GM18498 (cell line): ENCODE measurements around the gene ACOD1.
A peak's percentile ranks its signal among the peaks of the same experiment; 100 is the strongest.
"Not testable (repeated sequence)": the region's sequence is repeated elsewhere in the genome, so short reads cannot be mapped to it uniquely, and the experiment has no call there.

ENCODE experiments used
- ATAC-seq: cut with Tn5 transposase; IDR thresholded peaks from one replicate; pipeline ENCODE4 v1.9.1; 2021; ENCODE audit warnings: mild to moderate bottlenecking, moderate library complexity; ENCODE audit not compliant: unreplicated experiment

Gene ACOD1

GRCh38 chr13:76950101-76950500, 1.8 kb downstream of the ACOD1 start:
- no peak for ATAC-seq

DNA sequence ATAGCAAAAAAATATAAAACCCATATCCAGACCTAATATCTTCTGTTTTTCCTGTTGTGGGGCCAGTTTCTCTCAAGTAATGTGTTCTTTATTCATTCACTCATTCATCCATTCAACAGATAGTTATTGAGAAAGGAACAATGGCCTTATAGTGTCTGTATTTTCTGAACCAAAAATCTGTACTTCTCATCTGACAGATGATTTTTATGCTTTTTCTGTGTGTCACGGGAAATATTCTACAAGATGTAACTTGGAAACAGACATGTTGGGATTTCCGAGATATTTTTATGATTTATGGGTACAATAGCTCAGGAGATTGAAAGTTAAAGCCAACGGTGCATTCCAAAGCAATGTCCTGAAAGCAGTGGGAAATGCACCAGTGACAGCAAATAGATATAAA, 5.7 kb downstream of the ACOD1 start:
- ATAC-seq: no peak

GRCh38 chr13:76954538-76954937, 6.2 kb downstream of the ACOD1 start:
- ATAC-seq: no peak

DNA sequence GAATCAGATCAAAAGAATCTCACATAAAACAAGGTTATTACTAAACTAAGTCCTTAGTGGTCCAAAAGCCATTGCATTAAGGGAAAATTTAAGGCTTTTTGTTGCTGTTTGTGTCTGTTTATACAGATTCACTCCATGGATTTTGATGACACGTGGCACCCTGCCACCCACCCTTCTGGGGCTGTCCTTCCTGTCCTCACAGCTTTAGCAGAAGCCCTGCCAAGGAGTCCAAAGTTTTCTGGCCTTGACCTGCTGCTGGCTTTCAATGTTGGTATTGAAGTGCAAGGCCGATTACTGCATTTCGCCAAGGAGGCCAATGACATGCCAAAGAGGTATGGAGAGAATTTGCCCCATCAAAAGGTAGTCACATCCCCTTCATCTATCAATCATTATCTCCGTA, 6.9 kb downstream of the ACOD1 start:
- ATAC-seq: no peak

GRCh38 chr13:76955661-76956060, 7.3 kb downstream of the ACOD1 start:
- ATAC-seq: no peak

- ATAC-seq: no peak
These were observed 10.6 kb downstream of the ACOD1 start for GRCh38 chr13:76958841-76959432.

DNA sequence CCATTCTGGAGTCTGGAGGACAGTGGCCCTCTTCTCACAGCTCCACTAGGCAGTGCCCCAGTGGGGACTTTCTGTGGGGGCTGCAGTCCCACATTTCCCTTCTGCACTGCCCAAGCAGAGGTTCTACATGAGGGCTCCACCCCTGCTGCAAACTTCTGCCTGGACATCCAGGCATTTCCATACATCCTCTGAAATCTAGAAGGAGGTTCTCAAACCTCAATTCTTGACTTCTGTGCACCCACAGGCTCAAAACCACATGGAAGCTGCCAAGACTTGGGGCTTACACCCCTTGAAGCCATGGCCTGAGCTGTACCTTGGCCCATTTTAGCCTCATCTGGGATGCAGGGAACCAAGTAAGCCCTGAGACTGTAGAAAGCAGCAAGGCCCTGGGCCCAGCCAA, 11.4 kb downstream of the ACOD1 start:
- ATAC-seq: not testable (repeated sequence)

GRCh38 chr13:76965759-76966421, 17.6 kb downstream of the ACOD1 start:
- no peak for ATAC-seq

- no peak for ATAC-seq
These were observed 18.7 kb downstream of the ACOD1 start for GRCh38 chr13:76967031-76967430.

- no peak for ATAC-seq
These were observed 19.7 kb downstream of the ACOD1 start for GRCh38 chr13:76968041-76968440.

DNA sequence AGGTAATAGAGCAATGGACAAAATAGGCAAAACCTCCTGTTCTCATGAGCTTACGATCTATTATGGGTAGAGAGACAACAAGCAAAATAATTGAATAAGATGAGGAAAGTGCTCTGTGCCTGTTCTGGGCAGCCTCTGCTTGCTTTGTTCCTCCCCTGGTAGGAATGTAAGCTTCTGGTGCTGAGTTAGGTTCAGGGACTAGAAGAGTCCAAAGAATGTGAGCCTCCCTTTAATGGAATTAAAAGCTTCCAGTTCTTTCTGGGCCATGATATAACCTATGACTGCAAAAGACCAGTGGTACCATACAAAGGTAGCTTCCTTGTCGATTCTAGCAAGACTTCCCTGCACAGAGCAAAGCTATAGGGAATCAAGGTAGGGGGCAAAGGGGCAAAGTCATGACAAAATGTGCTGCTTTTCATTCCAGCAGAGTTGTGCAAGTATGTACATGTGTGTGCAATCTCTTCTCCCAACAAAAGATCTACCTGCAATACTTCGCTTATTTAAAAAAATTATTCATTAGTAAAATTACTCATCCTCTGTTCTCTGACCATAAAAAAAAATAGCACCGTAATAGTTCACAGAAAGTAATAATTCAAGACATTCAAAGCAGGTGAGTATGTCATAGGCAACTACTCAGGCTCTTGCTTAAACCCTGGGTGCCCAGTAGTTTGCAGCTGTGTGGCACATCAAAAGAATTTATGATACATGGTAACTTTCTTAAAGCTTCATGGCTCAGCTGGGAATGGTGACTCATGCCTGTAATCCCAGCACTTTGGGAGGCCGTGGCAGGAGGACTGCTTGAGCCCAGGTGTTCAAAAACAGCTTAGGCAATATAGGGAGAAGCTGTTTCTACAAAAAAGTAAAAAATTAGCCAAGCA, 21.4 kb downstream of the ACOD1 start:
- ATAC-seq: no peak

GRCh38 chr13:76971215-76971614, 22.9 kb downstream of the ACOD1 start:
- ATAC-seq: peak; percentile 58

DNA sequence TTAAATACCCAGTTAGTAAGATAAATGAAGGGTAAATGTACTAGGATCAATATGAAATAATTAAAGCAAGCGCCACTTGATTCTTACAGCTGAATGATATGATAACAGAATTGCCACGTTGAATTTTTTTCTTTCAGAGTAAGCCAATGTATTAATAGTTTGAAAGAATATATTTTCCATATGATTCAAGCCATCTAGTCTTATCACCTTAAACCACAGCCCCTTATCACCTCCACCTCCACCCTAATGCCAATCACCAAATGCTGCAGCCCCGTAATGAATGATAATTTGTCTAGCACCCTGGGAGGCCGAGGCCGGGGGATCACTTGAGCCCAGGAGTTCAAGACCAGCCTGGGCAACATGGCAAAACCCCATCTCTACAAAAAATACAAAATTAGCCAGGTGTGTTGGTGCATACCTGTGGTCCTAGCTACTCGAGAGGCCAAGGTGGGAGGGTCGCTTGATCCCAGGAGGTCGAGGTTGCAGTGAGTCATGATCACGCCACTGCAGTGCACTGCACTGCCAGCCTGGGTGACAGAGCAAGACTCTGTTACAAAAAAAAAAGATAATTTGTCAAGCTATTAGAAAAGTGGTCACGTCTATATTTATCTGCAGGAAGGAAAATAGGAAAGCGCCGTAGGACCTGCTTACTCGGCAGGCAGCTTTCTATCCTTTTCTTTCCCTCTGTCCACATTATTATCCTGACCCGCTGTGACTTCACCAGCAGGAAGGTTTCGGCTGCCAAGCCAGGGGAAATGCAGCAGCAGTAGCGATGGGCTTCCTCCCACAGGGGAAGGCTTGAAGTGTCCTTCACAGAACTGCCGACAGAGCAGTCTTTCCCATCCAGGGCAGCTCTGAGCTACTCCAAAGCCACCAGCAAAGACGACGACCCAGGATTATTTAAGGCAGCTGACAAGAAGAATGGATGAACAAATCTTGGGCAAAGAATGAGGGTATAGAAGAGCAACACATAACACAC, 23.8 kb downstream of the ACOD1 start:
- no peak for ATAC-seq

- ATAC-seq: no peak
These were observed 25.8 kb downstream of the ACOD1 start for GRCh38 chr13:76973920-76974617.

- ATAC-seq: no peak
These were observed 26.3 kb downstream of the ACOD1 start for GRCh38 chr13:76974618-76974975.

DNA sequence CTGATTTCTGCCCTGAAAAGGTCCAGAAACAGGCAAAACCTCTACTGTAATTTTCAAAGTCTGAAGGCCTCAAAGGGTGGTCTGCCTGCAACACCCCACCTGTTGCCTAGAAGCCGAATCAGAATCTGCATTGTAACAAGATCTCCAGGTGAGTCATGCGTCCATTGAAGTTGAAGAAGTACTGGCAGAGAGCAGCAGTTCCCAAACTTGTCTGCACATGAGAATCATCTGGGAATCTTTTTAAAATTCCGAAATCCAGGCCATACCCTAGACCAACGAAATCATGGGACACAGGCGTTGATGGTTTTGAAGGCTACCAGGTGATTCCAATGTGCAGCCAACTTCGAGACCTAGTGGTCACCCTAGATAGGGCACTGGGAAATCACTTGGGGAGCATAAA, 27.6 kb downstream of the ACOD1 start:
- ATAC-seq: no peak

DNA sequence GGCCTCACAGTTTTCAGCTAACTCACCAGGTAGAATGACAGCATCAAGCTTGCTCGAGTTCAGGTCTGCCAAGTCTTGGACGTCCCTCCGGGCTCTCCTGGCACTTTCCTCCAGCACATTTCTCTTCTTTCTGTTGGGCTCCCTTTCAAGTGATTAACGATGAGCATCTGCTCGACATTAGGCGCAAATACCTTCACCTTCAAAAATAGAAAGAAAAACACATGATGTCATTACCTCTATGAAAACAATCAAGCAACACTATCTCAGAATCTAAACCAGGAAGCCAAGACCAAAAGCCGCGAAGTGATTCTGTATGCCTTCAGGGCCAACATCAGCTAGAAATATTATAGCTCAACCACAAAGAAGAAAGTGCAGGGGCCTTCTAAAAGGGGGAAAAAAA, 28.2 kb downstream of the ACOD1 start:
- no peak for ATAC-seq

DNA sequence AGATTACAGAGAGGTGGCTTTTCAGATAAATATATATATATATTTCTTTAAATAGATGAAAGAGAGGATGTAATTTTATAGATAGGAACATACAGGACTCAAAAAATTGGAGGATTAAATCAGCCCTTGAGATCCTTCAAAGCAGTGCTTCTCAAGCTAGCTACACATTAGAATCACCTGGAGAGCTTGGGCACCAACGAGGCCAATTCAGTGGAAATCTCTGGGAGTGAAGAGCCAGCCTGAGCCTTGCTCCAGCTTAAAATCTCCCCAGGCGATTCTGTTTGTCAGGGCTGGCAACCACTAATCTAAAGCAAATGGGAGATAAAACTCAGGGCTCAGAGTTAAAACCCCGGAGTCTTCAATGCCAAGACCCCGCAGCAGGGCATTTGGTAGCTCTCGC, 28.6 kb downstream of the ACOD1 start:
- ATAC-seq: no peak

DNA sequence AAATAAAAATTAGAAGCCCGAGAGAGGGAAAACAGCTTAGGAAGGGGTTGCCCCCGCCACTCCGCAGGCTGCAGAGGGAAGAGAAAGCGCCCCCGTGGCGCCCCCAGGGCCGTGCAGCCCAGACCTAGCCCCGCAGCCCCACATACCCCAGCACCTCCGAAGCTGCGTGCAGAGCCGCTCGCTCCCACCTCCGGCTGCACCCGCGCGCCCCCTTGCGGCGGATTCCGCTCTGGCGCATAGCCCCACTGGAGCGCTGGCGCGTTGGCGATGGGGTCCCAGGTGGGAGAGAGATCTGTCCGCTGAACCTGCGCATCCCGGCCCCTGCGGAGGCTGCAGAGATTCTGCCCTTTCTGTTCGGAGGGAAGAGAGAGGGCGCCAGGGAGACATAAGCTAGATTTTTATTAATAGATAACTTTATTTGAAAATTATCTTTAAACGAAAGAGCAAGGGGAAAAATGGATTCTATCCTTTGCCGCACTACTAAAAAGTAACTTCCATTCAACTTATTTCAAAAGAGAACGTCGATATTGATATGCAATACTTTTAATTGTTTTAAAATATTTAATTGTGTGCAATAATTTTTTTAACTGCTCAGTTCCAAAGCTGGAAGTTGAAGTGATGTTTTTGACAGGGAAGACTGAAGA, 31.9 kb downstream of the ACOD1 start:
- ATAC-seq: peak; percentile 99

DNA sequence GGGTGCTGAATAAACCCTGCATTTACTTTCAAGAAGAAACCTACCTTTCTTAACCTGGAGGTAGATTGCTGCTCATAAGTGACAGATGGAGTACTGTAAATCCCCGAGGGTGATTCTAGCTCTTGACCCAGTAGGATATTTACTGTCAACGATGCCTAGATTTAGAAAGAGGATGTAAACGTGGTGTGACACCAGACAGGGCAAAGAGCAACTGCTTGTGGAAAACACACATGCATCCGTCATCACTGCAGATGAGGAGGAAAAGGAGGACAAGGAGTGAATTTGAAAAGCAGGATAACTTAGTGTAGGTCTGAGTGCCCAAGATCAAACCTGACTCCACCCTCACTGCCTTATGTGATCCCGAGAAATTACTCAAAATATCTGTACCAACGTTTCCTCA, 33.8 kb downstream of the ACOD1 start:
- no peak for ATAC-seq
